K562 (cell line): ENCODE measurements around the gene ACHE.

ENCODE experiments used
- CTCF ChIP-seq, 3 experiments: IDR thresholded peaks in 2 of 3; conservative IDR thresholded peaks in 1 of 3; 2 replicates each; pipeline ENCODE4 v1.5.1; 2011 to 2012; ENCODE audit warnings: low read length in 3 of 3, mild to moderate bottlenecking in 3 of 3, control low read depth in 2 of 3, improper control_type of control experiment in 1 of 3, inconsistent platforms in 1 of 3, low read depth in 1 of 3, mixed read lengths in 1 of 3, moderate library complexity in 1 of 3; ENCODE audit not compliant: insufficient read depth in 2 of 3
- FOXK2 ChIP-seq, 2 experiments: fragments of 450-650 bp; IDR thresholded peaks in 1 of 2; conservative IDR thresholded peaks in 1 of 2; 2 replicates each; pipeline ENCODE4 v1.6.1; 2016; ENCODE audit warnings: low read depth in 2 of 2, mild to moderate bottlenecking in 1 of 2
- SIRT6 ChIP-seq: IDR thresholded peaks from one replicate; pipeline ENCODE4 v1.6.1; 2012; ENCODE audit warnings: low read depth, mild to moderate bottlenecking, control low read depth, inconsistent platforms, low read length, moderate library complexity
- ZNF431 ChIP-seq: sonication (generic); formaldehyde crosslinking; IDR thresholded peaks from 2 replicates; pipeline ENCODE4 v1.8.0; 2022; ENCODE audit warnings: mild to moderate bottlenecking, missing genetic modification reagents
- TF ChIP-seq, protein P1 (sequence below), 2 experiments: fragments of 450-650 bp; formaldehyde crosslinking in 1 of 2; IDR thresholded peaks; 2 replicates each; pipeline versions ENCODE4 v1.4.0 to v1.6.1; 2014 to 2020; ENCODE audit warnings: mild to moderate bottlenecking in 2 of 2, borderline replicate concordance in 1 of 2, low read depth in 1 of 2

DNA sequence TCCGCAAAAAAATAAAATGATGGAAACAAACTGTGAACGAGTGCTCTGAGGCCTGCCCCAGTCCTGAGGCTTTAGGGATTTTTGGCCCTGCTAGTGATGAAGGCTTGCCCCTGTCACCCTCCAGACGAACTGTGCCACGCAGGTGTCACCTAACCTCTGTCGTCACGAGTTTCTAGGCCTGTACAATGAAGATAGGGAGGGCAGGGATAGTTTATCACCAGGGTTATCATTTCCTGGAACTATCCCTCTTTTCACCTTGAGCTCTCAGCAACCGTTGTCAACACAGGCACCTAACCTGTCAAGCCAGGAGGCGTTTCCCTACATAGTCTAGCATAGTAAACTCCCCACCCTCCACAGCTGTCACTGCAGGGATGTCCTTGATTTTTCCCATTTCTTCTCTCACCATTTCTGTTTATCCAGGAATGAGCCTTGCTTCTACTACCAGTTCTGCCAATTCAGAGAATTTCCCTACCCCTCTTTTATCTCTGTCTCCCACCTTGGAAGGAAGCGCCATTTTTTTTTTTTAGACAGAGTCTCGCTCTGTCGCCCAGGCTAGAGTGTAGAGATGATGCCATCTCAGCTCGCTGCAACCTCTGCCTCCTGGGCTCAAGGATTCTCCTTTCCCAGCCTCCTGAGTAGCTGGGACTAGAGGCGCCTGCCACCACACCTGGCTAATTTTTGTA is 2.2 kb upstream of the ACHE start:
- no peak for TF ChIP-seq ZNF431
- TF ChIP-seq, protein P1, sequence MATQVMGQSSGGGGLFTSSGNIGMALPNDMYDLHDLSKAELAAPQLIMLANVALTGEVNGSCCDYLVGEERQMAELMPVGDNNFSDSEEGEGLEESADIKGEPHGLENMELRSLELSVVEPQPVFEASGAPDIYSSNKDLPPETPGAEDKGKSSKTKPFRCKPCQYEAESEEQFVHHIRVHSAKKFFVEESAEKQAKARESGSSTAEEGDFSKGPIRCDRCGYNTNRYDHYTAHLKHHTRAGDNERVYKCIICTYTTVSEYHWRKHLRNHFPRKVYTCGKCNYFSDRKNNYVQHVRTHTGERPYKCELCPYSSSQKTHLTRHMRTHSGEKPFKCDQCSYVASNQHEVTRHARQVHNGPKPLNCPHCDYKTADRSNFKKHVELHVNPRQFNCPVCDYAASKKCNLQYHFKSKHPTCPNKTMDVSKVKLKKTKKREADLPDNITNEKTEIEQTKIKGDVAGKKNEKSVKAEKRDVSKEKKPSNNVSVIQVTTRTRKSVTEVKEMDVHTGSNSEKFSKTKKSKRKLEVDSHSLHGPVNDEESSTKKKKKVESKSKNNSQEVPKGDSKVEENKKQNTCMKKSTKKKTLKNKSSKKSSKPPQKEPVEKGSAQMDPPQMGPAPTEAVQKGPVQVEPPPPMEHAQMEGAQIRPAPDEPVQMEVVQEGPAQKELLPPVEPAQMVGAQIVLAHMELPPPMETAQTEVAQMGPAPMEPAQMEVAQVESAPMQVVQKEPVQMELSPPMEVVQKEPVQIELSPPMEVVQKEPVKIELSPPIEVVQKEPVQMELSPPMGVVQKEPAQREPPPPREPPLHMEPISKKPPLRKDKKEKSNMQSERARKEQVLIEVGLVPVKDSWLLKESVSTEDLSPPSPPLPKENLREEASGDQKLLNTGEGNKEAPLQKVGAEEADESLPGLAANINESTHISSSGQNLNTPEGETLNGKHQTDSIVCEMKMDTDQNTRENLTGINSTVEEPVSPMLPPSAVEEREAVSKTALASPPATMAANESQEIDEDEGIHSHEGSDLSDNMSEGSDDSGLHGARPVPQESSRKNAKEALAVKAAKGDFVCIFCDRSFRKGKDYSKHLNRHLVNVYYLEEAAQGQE (IDR thresholded peaks at IDR 0.05; ENCODE audit: borderline replicate concordance) = no peak
- TF ChIP-seq, protein P1 (CRISPR knock-in tag; IDR thresholded peaks at IDR 0.05; ENCODE audit: low read depth) = no peak
- peak; percentile 45 to 53; a peak in 2 of 4 replicates for TF ChIP-seq FOXK2 (conservative IDR thresholded peaks at IDR 0.05 in 1 of 2, IDR thresholded peaks at IDR 0.05 in 1 of 2; ENCODE audit: low read depth in 2 of 2)
- TF ChIP-seq SIRT6 = no peak
- TF ChIP-seq CTCF (IDR thresholded peaks at IDR 0.05 in 2 of 3, conservative IDR thresholded peaks at IDR 0.05 in 1 of 3; ENCODE audit: insufficient read depth in 2 of 3, low read depth in 1 of 3, low read length in 3 of 3) = no peak
